Measurements from ENCODE around the gene SRD5A1.

DNA sequence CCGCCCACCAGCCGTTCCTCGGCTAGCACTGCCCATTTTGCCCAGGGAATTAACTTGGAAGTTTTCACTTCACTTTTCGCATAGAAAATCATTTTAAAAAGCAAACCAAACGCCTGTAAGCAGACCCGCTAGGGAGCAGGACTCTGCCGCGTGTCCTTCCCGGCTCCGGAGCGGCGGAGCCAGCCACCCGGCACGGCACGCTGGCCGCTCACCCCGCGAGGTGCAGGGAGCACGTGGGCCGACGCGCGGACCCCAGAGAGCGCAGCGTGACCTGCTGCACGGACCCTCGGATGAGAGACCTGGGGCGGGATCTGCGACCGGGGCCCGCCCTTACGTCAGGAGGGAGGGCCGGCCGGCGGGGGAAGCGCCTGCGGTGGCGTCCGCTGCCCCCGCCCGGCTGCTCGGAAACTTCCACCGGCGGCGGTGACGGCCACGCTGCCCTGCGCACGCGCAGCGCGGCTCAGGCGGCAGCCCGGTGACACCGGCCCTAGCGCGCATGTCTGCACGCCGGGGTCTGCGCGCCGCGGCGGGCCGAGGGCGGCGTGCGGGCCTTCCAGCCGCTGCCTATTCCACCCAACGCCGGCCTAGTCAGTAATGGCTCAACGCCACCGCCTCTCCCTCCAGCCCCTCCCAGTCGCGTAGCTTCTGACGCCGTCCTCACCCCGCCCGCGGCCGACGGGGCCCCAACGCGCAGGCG, 79.5 kb downstream of the SRD5A1 start:
- TF ChIP-seq, protein P1, sequence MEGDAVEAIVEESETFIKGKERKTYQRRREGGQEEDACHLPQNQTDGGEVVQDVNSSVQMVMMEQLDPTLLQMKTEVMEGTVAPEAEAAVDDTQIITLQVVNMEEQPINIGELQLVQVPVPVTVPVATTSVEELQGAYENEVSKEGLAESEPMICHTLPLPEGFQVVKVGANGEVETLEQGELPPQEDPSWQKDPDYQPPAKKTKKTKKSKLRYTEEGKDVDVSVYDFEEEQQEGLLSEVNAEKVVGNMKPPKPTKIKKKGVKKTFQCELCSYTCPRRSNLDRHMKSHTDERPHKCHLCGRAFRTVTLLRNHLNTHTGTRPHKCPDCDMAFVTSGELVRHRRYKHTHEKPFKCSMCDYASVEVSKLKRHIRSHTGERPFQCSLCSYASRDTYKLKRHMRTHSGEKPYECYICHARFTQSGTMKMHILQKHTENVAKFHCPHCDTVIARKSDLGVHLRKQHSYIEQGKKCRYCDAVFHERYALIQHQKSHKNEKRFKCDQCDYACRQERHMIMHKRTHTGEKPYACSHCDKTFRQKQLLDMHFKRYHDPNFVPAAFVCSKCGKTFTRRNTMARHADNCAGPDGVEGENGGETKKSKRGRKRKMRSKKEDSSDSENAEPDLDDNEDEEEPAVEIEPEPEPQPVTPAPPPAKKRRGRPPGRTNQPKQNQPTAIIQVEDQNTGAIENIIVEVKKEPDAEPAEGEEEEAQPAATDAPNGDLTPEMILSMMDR (conservative IDR thresholded peaks at IDR 0.05; ENCODE audit: low read depth, low read length): no peak
- no peak for TF ChIP-seq EZH2phosphoT487 (IDR thresholded peaks at IDR 0.05; ENCODE audit: borderline replicate concordance, low read length)
